Mononuclear cell (primary cell): ENCODE data around the gene SELENOO. TPM values are rescaled to one million over a fixed set of nuclear protein-coding genes. Genes with fewer than 3 reads are reported as not detected.

Experiments
- H3K27me3 ChIP-seq: 2 replicates; pipeline ENCODE4 v1.6.0; 2011; ENCODE audit warnings: low read length, control low read depth; ENCODE audit not compliant: insufficient read depth
- H3K4me1 ChIP-seq: 2 replicates; pipeline ENCODE4 v1.5.1; 2011; ENCODE audit warnings: mild to moderate bottlenecking, low read length, control low read depth; ENCODE audit not compliant: insufficient read depth
- H3K4me3 ChIP-seq: 2 replicates; pipeline ENCODE4 v1.5.1; 2011; ENCODE audit warnings: mild to moderate bottlenecking, low read length, moderate library complexity
- H3K9me3 ChIP-seq: 2 replicates; pipeline ENCODE4 v1.5.1; 2011; ENCODE audit warnings: low read depth, mild to moderate bottlenecking, control low read depth, low read length
- total RNA-seq: library from RNA; depleted of rRNA; stranded (reverse); fragments of >200 nt; gene quantifications from one replicate; pipeline ENCODE4 v1.2.3, GENCODE V29; 2012

The SELENOO gene
- total RNA-seq, 1 donor: 11.8 TPM

GRCh38 chr22:50178471-50178864 lies 22.3 kb upstream of the SELENOO start:
- H3K9me3 ChIP-seq: no peaks in the 10 kb centered on the region
- H3K4me3 ChIP-seq: no peak overlapping the region
- peaks cover 3% of the 10 kb centered on the region for H3K4me1 ChIP-seq
- H3K27me3 ChIP-seq: no peaks in the 10 kb centered on the region

- no peaks in the 10 kb centered on the region for H3K9me3 ChIP-seq
- H3K4me3 ChIP-seq: no peak overlapping the region
- H3K27me3 ChIP-seq: no peaks in the 10 kb centered on the region
- peaks cover 8% of the 10 kb centered on the region for H3K4me1 ChIP-seq
Measured at GRCh38 chr22:50178871-50179869, 21.6 kb upstream of the SELENOO start.

- Histone ChIP-seq H3K4me3 (no peak overlapping the region), H3K9me3 (no peaks in the 10 kb centered on the region), H3K4me1 (peaks cover 18% of the 10 kb centered on the region), H3K27me3 (no peaks in the 10 kb centered on the region)
Measured at GRCh38 chr22:50179937-50180726, 20.7 kb upstream of the SELENOO start.

- Histone ChIP-seq H3K9me3 (no peaks in the 10 kb centered on the region), H3K4me1 (peaks cover 21% of the 10 kb centered on the region), H3K27me3 (no peaks in the 10 kb centered on the region), H3K4me3 (no peak overlapping the region)
Measured at GRCh38 chr22:50180727-50181521, 19.9 kb upstream of the SELENOO start.

- H3K9me3 ChIP-seq: no peaks in the 10 kb centered on the region
- H3K27me3 ChIP-seq: no peaks in the 10 kb centered on the region
- no peak overlapping the region for H3K4me3 ChIP-seq
- H3K4me1 ChIP-seq: peaks cover 32% of the 10 kb centered on the region
Measured at GRCh38 chr22:50182176-50183081, 18.4 kb upstream of the SELENOO start.

- Histone ChIP-seq H3K4me3 (no peak overlapping the region), H3K27me3 (no peaks in the 10 kb centered on the region), H3K4me1 (peaks cover 41% of the 10 kb centered on the region), H3K9me3 (no peaks in the 10 kb centered on the region)
Measured at GRCh38 chr22:50183141-50183971, 17.5 kb upstream of the SELENOO start.

GRCh38 chr22:50184004-50184901 lies 16.6 kb upstream of the SELENOO start:
- Histone ChIP-seq H3K27me3 (no peaks in the 10 kb centered on the region), H3K9me3 (no peaks in the 10 kb centered on the region), H3K4me1 (peaks cover 50% of the 10 kb centered on the region), H3K4me3 (no peak overlapping the region)

GRCh38 chr22:50184902-50185374 lies 15.9 kb upstream of the SELENOO start:
- Histone ChIP-seq H3K4me3 (peak overlapping the region; percentile 44), H3K4me1 (peaks cover 57% of the 10 kb centered on the region), H3K9me3 (no peaks in the 10 kb centered on the region), H3K27me3 (no peaks in the 10 kb centered on the region)

- H3K4me3 ChIP-seq: peak within 1 kb of the TSS; percentile 48
- H3K27me3 ChIP-seq: no peaks in the 10 kb centered on the region
- H3K9me3 ChIP-seq: no peaks in the 10 kb centered on the region
- peaks cover 63% of the 10 kb centered on the region for H3K4me1 ChIP-seq
Measured at GRCh38 chr22:50185375-50186087, 15.3 kb upstream of the SELENOO start, which contains the start of gene TRABD. TSS of gene TRABD (plus strand) at chr22:50185913. CDS start at chr22:50193061, 7,148 bp downstream.

GRCh38 chr22:50186181-50186714 lies 14.6 kb upstream of the SELENOO start:
- Histone ChIP-seq H3K4me1 (peaks cover 70% of the 10 kb centered on the region), H3K9me3 (no peaks in the 10 kb centered on the region), H3K27me3 (no peaks in the 10 kb centered on the region), H3K4me3 (peak overlapping the region; percentile 48)

GRCh38 chr22:50186761-50187523 lies 13.9 kb upstream of the SELENOO start:
- Histone ChIP-seq H3K4me3 (peak overlapping the region; percentile 48), H3K9me3 (no peaks in the 10 kb centered on the region), H3K4me1 (peaks cover 76% of the 10 kb centered on the region), H3K27me3 (no peaks in the 10 kb centered on the region)
